ENCODE data around the gene EIF3K.
"Not testable (repeated sequence)": the region's sequence is repeated elsewhere in the genome, so short reads cannot be mapped to it uniquely, and the experiment has no call there.

Gene EIF3K, protein sequence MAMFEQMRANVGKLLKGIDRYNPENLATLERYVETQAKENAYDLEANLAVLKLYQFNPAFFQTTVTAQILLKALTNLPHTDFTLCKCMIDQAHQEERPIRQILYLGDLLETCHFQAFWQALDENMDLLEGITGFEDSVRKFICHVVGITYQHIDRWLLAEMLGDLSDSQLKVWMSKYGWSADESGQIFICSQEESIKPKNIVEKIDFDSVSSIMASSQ

DNA sequence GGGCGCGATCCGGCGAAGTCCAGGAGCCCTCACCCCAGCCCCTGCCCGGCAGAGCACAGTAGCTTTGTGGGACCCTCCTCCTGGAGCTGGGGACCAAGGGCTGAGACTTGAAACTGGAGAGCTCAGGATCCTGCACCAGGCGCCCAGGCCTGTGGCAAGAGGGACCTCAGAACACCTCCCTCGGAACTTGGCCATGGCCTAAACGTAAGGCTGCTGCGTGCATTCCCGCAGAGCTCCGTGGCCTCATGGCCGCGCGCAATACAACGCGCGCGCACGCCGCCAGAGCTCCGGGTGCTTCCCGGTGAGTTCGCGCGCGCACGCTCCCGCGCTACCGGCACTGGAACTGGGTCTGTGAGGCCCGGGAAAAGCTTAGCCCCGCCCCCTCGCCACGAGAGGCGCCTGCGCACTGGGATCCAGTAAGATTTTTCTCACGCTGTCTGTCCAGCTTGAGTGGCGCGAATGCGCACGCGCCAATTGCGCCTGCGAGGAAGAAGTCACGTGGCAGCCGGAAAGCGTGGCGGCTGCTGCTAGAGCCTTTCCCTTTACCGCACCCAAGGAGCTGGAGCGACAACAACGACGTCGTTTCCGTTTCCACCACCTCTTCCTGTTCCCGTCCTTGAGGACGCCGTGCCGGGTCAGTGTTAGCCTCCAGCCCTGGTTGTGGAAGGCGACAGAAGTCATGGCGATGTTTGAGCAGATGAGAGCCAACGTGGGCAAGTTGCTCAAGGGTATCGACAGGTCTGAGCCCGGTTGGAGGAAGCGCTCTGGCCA lies at the start of gene EIF3K:
Gene EIF3K (plus strand): TSS at position 599 of the 771 bp plus-strand sequence. CDS start 81 bp downstream, at position 680.
- DNase-seq: peak; percentile 80 to 95

- no peak for DNase-seq
Observed at GRCh38 chr19:38569368-38569983, 49.5 kb upstream of the EIF3K start.

DNA sequence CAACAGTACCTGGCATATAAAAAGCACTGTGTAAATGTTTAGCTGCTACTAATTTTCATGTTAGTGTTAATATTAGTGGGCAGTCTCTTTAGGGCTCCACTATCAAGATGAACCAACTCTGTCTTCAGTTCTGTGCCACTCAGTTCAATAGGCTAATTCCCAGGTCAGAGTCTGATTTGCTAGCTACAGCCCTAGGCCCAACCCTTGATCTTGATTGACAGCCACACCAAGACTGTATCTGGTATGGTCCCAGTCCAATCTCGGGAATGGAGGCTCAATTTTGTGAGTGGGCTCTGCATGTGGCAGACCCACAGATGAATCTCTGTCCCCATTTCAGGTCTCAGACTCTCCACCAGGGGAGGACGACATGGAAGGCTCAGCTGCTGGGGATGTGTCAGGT lies 47.3 kb upstream of the EIF3K start:
- no peak for DNase-seq

GRCh38 chr19:38577826-38578225 lies 41.2 kb upstream of the EIF3K start:
- no peak for DNase-seq

- DNase-seq: not testable (repeated sequence)
Observed at GRCh38 chr19:38579304-38579703, 39.7 kb upstream of the EIF3K start.

DNA sequence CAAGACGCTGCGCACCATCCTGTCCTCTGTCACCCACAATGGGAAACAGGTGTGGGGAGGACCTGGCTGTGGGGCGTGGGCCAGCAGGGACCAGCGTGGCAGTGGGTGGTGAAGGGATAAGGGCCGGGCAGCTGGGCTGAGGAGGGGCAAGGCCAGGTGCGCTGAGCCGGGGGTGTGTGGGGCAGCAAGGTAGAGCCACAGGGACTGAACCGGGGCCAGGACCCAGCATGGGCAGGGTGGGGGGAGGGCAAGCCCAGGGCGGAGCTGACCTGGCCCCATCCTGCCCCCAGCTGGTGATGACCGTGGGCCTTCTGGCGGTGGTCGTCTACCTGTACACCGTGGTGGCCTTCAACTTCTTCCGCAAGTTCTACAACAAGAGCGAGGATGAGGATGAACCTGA lies 38.9 kb upstream of the EIF3K start:
- DNase-seq: no peak

- DNase-seq: no peak
Observed at GRCh38 chr19:38583219-38583984, 35.6 kb upstream of the EIF3K start.

GRCh38 chr19:38583985-38584305 lies 35.0 kb upstream of the EIF3K start:
- DNase-seq: no peak

DNA sequence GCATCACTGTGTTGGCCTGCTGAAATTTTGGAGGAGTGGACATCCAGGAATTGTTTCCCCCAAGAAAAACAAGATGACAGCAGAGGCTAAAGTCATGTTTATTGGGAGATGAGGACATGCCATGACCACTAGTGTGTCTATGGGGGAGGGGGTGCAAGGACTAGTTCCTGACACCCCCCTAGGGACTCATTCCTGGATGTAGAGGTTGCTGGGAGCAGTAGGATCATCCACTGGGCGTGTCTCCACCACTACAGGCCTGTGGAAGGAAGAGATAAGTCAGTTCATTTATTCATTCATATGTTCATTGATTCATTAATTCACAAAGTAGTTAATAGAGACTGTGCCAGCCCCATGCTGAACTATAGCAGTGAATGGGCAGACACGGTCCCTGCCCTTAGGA lies 31.4 kb upstream of the EIF3K start:
- DNase-seq: no peak

DNA sequence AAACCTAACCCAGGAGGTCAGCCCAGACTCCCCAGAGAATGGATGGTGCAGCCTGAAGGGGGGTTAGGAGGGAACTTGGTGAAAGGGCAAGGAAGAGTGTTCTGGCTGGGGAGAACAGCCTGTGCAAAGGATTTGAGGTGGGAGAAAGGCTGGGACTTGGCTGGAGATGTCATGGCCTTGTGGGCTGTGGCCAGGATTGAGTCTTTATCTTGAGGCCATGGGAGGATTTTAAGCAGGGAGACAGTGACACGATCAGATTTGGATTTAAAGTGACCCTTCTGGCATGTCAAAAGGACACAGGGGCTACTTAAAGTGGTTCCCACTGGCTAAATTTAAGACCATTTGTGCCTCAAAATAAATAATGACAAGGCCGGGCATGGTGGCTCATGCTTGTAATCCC lies 30.9 kb upstream of the EIF3K start:
- DNase-seq: no peak

DNA sequence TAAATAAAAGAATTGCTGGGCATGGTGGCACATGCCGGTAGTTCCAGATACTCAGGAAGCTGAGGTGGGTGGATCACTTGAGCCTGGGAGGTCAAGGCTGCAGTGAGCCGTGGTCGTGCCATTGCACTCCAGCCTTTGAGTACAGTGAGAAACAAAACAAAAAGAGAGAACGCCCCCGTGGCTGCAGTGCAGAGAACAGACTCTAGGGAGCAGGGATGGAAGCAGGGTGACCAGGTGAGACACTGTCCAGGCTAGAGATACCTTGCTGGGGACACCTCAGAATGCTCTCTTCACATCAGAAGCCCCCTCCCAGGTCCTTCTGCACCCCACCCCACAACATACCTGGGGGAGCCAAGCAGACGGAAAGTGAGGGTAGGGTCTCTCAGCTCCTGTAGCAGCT lies 26.0 kb upstream of the EIF3K start:
- no peak for DNase-seq

- DNase-seq: no peak
Observed at GRCh38 chr19:38596057-38596981, 22.7 kb upstream of the EIF3K start.

- DNase-seq: no peak
Observed at GRCh38 chr19:38597075-38597474, 21.9 kb upstream of the EIF3K start.

GRCh38 chr19:38599722-38600121 lies 19.3 kb upstream of the EIF3K start:
- no peak for DNase-seq

DNA sequence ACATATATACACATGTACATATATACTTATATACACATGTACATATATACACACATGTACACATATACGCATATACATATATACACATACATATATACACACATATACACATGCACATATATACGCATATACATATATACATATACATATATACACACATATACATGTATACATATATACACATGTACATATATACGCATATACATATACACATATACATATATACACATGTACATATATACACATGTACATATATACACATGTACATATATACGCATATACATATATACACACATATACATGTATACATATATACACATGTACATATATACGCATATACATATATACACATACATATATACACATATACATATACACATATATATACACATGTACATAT lies 16.1 kb upstream of the EIF3K start:
- not testable (repeated sequence) for DNase-seq

GRCh38 chr19:38606131-38606530 lies 12.9 kb upstream of the EIF3K start:
- DNase-seq: no peak

DNA sequence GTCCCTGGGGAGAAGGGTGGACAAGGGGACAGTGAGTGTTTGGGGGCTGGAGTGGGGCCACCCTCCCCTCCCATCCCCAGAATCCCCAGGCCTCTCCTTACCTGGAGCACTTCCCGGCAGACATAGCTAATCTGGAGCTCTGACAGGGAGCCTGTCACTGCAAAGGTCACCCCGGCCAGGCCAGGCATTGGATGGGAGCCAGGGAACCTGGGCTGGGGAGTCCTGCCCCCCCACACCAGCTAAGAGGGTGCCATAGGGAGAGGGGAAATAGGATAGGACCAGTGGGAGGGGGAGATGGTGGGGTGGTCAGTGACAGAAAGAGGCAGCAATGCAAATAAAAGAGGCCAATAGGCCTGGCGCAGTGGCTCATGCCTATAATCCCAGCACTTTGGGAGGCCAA lies 4.7 kb upstream of the EIF3K start:
- DNase-seq: no peak

DNA sequence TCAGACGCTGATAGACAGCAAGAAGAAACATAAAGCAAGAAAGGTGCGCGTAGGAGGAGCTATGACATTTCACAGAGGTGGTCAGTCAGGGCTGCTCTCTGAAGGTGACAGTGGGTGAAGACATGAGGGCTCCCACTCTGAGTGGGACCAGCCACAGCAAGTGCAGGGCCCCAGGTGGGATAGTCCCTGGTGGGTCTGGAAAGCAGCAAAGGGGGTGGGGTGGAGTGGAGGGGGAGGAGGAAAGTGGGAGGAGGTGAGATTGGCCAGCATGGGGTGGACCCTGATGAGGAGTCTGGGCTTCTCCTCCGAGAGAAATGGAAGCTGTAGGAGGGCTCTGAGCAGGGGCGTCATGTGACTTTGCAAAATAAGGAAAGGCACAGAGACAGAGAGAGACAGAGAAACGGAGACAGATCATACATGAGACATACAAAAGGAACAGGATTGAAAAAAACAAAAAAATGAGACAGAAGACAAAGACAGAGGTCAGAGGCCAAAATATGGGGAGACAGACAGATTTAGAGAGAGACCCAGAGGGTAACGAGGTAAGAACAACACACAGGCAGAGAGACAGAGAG lies 3.9 kb upstream of the EIF3K start:
- DNase-seq: no peak

- no peak for DNase-seq
Observed at GRCh38 chr19:38616265-38616664, 2.7 kb upstream of the EIF3K start.

GRCh38 chr19:38617283-38617763 lies 1.7 kb upstream of the EIF3K start:
- no peak for DNase-seq

DNA sequence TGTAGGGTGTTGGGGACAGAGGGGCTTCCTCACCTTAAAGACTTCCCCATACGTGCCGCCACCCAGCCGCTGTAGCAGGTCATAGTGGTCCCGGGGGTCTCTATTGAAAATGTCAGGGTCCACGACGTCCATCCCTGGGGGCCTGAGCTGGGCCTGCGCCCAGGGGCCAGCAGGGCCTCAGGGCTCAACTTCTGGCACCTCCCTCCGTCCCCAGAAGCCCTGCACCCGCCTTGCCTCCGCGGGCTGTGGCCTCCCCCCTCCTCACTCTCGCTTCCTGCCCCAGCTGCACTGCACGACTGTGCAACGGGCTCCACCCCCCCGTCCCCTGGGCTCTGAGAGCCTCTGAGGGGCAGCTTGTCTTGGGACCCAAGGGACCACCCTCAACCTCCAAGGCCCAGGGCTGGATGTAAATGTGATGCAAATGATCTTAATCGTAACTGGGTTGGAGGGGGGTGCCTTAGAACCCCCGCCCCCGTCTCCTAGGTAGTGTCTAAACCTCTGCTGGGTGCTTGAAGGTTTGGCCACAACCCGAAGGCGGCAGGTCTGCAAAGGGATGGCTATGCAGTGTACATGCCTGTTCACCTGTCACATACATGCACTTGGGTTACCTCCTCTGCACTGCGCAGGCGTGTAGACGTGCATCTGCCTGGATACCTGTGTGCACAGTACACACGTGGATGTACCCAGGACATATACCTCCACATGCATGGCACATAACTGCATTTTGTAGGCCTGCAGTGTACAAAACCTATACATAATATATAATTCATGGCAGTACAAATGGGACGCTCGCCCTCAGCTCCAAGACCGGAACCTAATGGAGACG lies 1.0 kb upstream of the EIF3K start, which contains the start of gene MAP4K1:
Gene MAP4K1 (minus strand): TSS at position 190 of the 826 bp plus-strand sequence. CDS start 58 bp downstream, at position 132.
- no peak for DNase-seq
